Trophoblast cell (in vitro differentiated cells and primary cell): Measurements from ENCODE around the gene CACNA1C.

Experiments used
- DNase-seq, 2 donors: peaks; one replicate each; pipeline ENCODE4 v3.0.0-alpha.2; 2016
- H2AFZ ChIP-seq: 2 replicates; pipeline ENCODE4 v1.6.1; 2013; ENCODE audit warnings: low read length, moderate library complexity, mild to moderate bottlenecking; ENCODE audit not compliant: insufficient read depth, poor library complexity
- H2AK5ac ChIP-seq: 2 replicates; pipeline ENCODE4 v1.6.1; 2013; ENCODE audit warnings: mild to moderate bottlenecking, low read length
- H2BK120ac ChIP-seq: 2 replicates; pipeline ENCODE4 v1.6.1; 2013; ENCODE audit warnings: low read length, mild to moderate bottlenecking, moderate library complexity; ENCODE audit not compliant: insufficient read depth, poor library complexity
- H2BK12ac ChIP-seq: 2 replicates; pipeline ENCODE4 v1.6.1; 2013; ENCODE audit warnings: mild to moderate bottlenecking, low read length, moderate library complexity
- H2BK5ac ChIP-seq: 2 replicates; pipeline ENCODE4 v1.6.1; 2013; ENCODE audit warnings: low read length, low read depth, moderate library complexity, mild to moderate bottlenecking; ENCODE audit not compliant: poor library complexity
- H3K14ac ChIP-seq: 2 replicates; pipeline ENCODE4 v1.6.1; 2013; ENCODE audit warnings: mild to moderate bottlenecking, low read length
- H3K18ac ChIP-seq: 2 replicates; pipeline ENCODE4 v1.6.1; 2013; ENCODE audit warnings: mild to moderate bottlenecking, low read length
- H3K23ac ChIP-seq: 2 replicates; pipeline ENCODE4 v1.6.1; 2013; ENCODE audit warnings: low read length
- H3K27ac ChIP-seq: 2 replicates; pipeline ENCODE4 v1.5.1; 2013; ENCODE audit warnings: low read depth, mild to moderate bottlenecking, inconsistent platforms, low read length, moderate library complexity
- H3K27me3 ChIP-seq: 2 replicates; pipeline ENCODE4 v1.6.1; 2013; ENCODE audit warnings: inconsistent platforms, mild to moderate bottlenecking, low read length, moderate library complexity; ENCODE audit not compliant: insufficient read depth
- H3K36me3 ChIP-seq, 2 experiments: 1 replicate in 1 of 2; 2 replicates in 1 of 2; pipeline ENCODE4 v1.6.1; 2013; ENCODE audit warnings: low read length in 2 of 2, mild to moderate bottlenecking in 2 of 2, moderate library complexity in 1 of 2; ENCODE audit not compliant: insufficient read depth in 2 of 2, control insufficient read depth in 1 of 2
- H3K4ac ChIP-seq: 2 replicates; pipeline ENCODE4 v1.6.1; 2013; ENCODE audit warnings: low read depth, mild to moderate bottlenecking, low read length, moderate library complexity
- H3K4me1 ChIP-seq, 2 experiments: 1 replicate in 1 of 2; 2 replicates in 1 of 2; pipeline ENCODE4 v1.6.1; 2013; ENCODE audit warnings: low read length in 2 of 2, mild to moderate bottlenecking in 2 of 2, moderate library complexity in 1 of 2; ENCODE audit not compliant: insufficient read depth in 2 of 2, control insufficient read depth in 1 of 2
- H3K4me2 ChIP-seq: 2 replicates; pipeline ENCODE4 v1.6.1; 2013; ENCODE audit warnings: inconsistent platforms, mild to moderate bottlenecking, low read length, moderate library complexity
- H3K4me3 ChIP-seq: 2 replicates; pipeline ENCODE4 v1.5.1; 2013; ENCODE audit warnings: mild to moderate bottlenecking, low read depth, low read length, inconsistent platforms
- H3K79me1 ChIP-seq: one replicate; pipeline ENCODE4 v1.6.1; 2013; ENCODE audit warnings: low read length
- H3K79me2 ChIP-seq: 2 replicates; pipeline ENCODE4 v1.6.1; 2013; ENCODE audit warnings: low read length, mild to moderate bottlenecking; ENCODE audit not compliant: control insufficient read depth, insufficient read depth, poor library complexity
- H3K9ac ChIP-seq: 2 replicates; pipeline ENCODE4 v1.6.1; 2013; ENCODE audit warnings: mild to moderate bottlenecking, low read length
- H3K9me3 ChIP-seq: 2 replicates; pipeline ENCODE4 v1.6.1; 2013; ENCODE audit warnings: low read depth, mild to moderate bottlenecking, control low read depth, inconsistent platforms, low read length; ENCODE audit not compliant: insufficient read depth
- H4K12ac ChIP-seq: 2 replicates; pipeline ENCODE4 v1.6.1; 2013; ENCODE audit warnings: low read depth, mild to moderate bottlenecking, low read length, moderate library complexity
- H4K8ac ChIP-seq: 2 replicates; pipeline ENCODE4 v1.6.1; 2013; ENCODE audit warnings: low read depth, mild to moderate bottlenecking, low read length, moderate library complexity
- H4K91ac ChIP-seq: one replicate; pipeline ENCODE4 v1.6.1; 2013; ENCODE audit warnings: low read depth, mild to moderate bottlenecking, low read length, moderate library complexity
- WGBS: extraction: QIAGEN DNeasy Blood & Tissue Kit; methylation state at CpG from one replicate; pipeline ENCODE4 v1.1.7; 2013; ENCODE audit warnings: missing lambda C conversion rate; ENCODE audit not compliant: insufficient read length, insufficient coverage; ENCODE audit errors: extremely low coverage; 5-methylcytosine and 5-hydroxymethylcytosine counted together

Gene CACNA1C

DNA sequence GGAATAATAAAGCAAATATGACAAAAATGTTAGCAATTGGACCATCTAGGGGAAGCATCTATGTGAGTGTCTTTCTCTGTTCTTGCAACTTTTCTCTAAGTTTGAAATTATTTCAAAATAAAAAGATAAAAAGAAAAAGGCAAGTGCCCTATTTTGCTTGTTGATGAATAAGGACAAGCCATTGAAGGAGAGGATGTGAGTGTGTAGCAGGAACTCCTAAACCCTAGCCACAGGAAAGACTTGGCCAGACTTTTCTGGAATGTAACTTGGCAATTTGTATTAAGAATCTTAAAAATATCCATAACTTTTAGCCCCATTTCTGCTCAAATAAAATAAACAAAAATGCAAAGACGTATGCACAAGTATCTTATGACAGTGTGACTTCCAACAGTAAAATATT, 279.4 kb downstream of the CACNA1C start:
- H3K27ac ChIP-seq: no peak overlapping the region

DNA sequence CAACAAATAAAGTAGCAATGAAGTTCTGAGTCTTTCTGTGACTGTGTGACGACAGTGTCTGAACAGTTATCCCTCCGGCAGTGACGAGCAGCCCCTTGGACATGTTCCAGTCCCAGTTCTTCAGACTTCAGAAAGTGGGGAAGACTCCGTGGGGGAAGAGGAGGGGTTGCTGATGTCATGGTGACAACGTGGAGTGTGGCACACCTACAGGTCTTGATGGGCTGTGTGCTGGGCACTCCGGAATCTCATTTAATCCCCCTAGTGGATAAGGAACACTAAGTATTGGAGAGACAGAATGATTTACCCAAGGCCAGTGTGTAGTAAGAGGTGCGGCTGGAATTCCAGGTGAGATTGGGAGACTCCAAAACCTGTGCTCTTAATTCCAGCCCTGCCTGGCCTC, 280.2 kb downstream of the CACNA1C start:
- Histone ChIP-seq H3K4me3 (no peak overlapping the region), H4K12ac (no peak overlapping the region), H3K4me2 (no peak overlapping the region), H2BK5ac (no peak overlapping the region), H3K9me3 (peaks cover 4% of the 10 kb centered on the region), H3K27me3 (no peaks in the 10 kb centered on the region), H3K27ac (no peak overlapping the region), H4K91ac (peak overlapping the region; percentile 57), H4K8ac (no peak overlapping the region), H3K79me1 (peaks cover 29% of the 10 kb centered on the region), H2BK12ac (peak overlapping the region; percentile 7), H2AFZ (no peak overlapping the region), H3K4ac (no peak overlapping the region), H3K14ac (peak overlapping the region; percentile 74), H3K4me1 (peaks cover 22 to 32% of the 10 kb centered on the region in 2 experiments), H3K9ac (no peak overlapping the region), H3K23ac (no peak overlapping the region), H2BK120ac (peak overlapping the region; percentile 8), H2AK5ac (no peak overlapping the region), H3K36me3 (no peaks in the 10 kb centered on the region), H3K18ac (no peak overlapping the region), H3K79me2 (peaks cover 6% of the 10 kb centered on the region)
- no CpG with 5 or more reads among the region's 7 CpGs for WGBS
- peak in 1 of 2 donors; percentile 22 for DNase-seq

More for the DNA sequence above, 279.4 kb downstream of the CACNA1C start:
- Histone ChIP-seq H3K9me3 (peaks cover 3% of the 10 kb centered on the region), H3K14ac (no peak overlapping the region), H3K4me3 (no peak overlapping the region), H2BK5ac (no peak overlapping the region), H4K8ac (no peak overlapping the region), H2AFZ (no peak overlapping the region), H3K23ac (no peak overlapping the region), H3K18ac (no peak overlapping the region), H3K9ac (no peak overlapping the region), H2BK120ac (no peak overlapping the region), H3K4me1 (peaks cover 15 to 25% of the 10 kb centered on the region in 2 experiments), H3K27me3 (no peaks in the 10 kb centered on the region), H3K79me1 (peaks cover 22% of the 10 kb centered on the region), H4K12ac (no peak overlapping the region), H3K4me2 (no peak overlapping the region), H3K4ac (no peak overlapping the region), H3K79me2 (peaks cover 4% of the 10 kb centered on the region), H3K36me3 (no peaks in the 10 kb centered on the region), H2AK5ac (no peak overlapping the region), H4K91ac (no peak overlapping the region), H2BK12ac (no peak overlapping the region)
- WGBS: no CpG with 5 or more reads among the region's 1 CpG
- peak in 1 of 2 donors; percentile 55 for DNase-seq

DNA sequence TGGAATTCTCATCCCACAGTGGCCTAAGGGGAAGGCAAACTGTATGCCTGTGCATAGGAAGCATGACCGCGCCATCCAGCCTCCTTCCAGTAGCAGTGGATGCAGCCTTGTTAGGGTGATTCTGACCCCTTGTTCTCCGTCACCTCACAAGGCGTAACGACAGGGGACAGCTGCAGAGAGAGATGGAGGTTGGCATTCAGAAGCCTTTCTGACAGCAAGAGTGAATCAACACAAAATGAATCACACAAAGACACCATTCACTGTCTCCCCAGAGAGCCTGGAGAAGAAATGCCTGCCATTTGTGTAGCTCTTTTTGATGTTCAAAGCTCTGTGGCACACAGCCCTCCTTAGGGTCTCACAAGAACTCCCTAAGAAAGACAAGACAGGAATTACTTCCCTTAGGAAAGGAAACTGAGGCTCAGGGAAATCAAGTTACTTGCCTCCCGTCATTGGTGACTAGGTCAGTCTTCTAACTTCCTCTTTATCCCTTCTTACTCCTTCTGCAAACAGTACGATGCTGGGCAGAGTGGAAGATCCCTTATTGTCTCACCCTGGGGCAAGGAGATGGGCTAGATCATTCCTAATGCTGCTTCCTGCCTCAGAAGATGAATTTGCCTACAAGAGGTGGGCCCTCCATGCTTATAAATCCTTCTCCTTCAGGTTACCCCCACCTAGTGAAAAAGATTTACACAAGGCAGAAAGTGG, 280.9 kb downstream of the CACNA1C start:
- WGBS: no CpG with 5 or more reads among the region's 7 CpGs
- Histone ChIP-seq H2BK12ac (peak overlapping the region; percentile 5), H3K79me2 (peaks cover 6% of the 10 kb centered on the region), H4K12ac (no peak overlapping the region), H3K9me3 (peaks cover 4% of the 10 kb centered on the region), H3K27me3 (no peaks in the 10 kb centered on the region), H3K18ac (no peak overlapping the region), H3K4me1 (peaks cover 29 to 38% of the 10 kb centered on the region in 2 experiments), H4K8ac (no peak overlapping the region), H2BK5ac (no peak overlapping the region), H2AFZ (no peak overlapping the region), H3K4me2 (no peak overlapping the region), H3K79me1 (peaks cover 35% of the 10 kb centered on the region), H3K36me3 (no peaks in the 10 kb centered on the region), H2BK120ac (peak overlapping the region; percentile 8), H3K4ac (peak overlapping the region; percentile 24), H2AK5ac (peak overlapping the region; percentile 89), H3K14ac (peak overlapping the region; percentile 74), H4K91ac (peak overlapping the region; percentile 57), H3K9ac (no peak overlapping the region), H3K4me3 (no peak overlapping the region), H3K27ac (no peak overlapping the region), H3K23ac (no peak overlapping the region)
- DNase-seq: no peak

- Histone ChIP-seq H3K79me1 (peaks cover 35% of the 10 kb centered on the region), H4K91ac (peak overlapping the region; percentile 1), H2AFZ (no peak overlapping the region), H2BK120ac (no peak overlapping the region), H4K12ac (no peak overlapping the region), H3K27ac (no peak overlapping the region), H3K36me3 (no peaks in the 10 kb centered on the region), H2AK5ac (no peak overlapping the region), H4K8ac (no peak overlapping the region), H3K4me3 (no peak overlapping the region), H3K4me1 (peaks cover 32 to 41% of the 10 kb centered on the region in 2 experiments), H2BK12ac (peak overlapping the region; percentile 4), H3K27me3 (no peaks in the 10 kb centered on the region), H3K4ac (no peak overlapping the region), H3K9ac (no peak overlapping the region), H2BK5ac (no peak overlapping the region), H3K9me3 (peaks cover 4% of the 10 kb centered on the region), H3K79me2 (peaks cover 6% of the 10 kb centered on the region), H3K14ac (no peak overlapping the region), H3K4me2 (no peak overlapping the region), H3K23ac (no peak overlapping the region), H3K18ac (no peak overlapping the region)
- WGBS: no CpG with 5 or more reads among the region's 6 CpGs
- no peak for DNase-seq
Observed at GRCh38 chr12:2334271-2334670, 281.5 kb downstream of the CACNA1C start.
